Diencephalon (tissue), 1 donor: Measurements from ENCODE around the gene GCA. TPM values are rescaled to one million over a fixed set of nuclear protein-coding genes. Genes with fewer than 3 reads are reported as not detected.

Source experiments
- total RNA-seq: library from RNA; depleted of rRNA; stranded (reverse); fragments of >200 nt; gene quantifications from one replicate; pipeline ENCODE4 v1.2.3, GENCODE V29; 2014

GCA gene, protein sequence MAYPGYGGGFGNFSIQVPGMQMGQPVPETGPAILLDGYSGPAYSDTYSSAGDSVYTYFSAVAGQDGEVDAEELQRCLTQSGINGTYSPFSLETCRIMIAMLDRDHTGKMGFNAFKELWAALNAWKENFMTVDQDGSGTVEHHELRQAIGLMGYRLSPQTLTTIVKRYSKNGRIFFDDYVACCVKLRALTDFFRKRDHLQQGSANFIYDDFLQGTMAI
- 28.1 TPM for total RNA-seq

DNA sequence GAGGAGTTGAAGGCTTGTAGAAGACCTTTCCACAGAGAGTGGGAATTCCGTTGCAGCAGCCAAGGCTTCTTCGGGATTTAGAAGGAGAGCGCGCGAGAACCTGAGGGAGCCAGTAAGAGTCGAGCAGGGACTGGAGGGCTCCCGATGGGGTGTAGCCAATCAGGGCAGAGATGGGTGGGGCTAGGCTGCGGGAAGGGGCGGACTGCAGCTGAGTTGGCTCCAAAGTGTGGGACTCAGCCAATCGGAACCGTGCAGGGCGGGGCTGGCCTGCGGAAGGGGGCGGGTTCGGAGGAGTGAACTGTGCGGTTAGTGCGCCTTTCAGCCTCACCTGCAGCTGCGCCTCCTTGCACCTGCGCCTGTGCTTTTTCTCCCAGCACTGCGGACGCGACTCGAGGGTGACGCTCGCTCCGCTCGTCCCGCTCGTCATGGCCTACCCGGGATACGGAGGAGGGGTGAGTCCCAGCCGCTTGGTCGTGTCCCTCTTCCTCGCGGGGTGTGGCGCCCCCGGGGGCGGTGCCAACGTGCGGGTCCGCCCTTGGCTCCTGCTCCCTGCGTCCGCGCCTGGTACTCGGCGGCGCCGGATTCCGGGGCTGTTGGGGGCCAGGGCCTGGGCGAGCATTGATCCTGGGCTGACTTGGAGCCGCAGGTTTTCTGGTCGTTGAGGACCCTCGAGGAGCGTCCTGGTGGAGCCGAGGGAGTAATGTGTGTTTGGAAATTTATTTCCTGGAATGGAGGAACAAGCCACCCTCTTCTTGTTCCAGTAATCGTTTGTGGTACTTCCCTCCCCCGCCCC, at the start of gene GCA:
GCA (plus strand) TSS at position 309 of the 793 bp plus-strand sequence; CDS start at position 426, 117 bp downstream.

DNA sequence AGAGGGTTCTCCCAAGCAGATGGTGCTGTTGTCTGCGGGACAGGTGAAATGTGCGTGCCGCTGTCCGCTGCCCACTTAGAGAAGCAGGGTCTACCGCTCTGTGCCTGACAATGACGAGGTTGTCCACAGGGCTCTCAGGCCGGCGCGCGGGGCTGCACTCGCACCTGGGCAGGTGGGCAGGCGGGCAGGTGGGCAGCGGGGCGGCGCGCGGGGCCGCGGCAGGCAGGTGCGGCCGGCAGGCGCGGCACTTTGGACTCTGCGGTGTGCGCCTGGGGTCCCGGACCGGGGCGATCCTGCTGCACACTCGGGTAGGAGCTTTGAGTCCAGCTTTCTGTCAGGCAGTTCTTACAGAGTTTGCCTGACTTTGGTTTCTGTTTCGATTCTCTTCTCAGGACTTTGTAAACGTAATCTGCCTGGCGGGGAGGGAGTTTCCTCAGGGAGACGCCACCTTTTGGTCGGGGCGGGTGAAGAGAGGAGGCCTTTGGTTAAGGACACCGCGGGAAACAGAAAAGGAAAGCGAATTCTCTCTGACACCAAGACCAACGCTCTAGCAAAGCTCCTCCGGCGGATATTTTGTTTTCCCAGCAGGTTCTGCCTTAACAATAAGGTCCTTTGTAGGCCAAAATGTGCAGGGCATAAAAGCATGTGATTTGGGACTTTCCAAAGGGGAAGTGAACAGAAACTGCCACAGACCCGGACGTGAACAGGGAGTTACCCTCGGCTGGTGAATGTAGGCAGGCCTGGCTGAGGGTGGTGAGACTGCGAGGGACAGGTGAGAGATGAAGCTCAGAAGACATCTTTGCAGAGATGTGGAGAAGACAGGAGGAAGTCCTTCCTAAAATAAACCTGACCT, 25.4 kb upstream of the GCA start, which contains the start of gene IFIH1:
IFIH1 (minus strand) TSS at position 357 of the 853 bp plus-strand sequence. CDS start 377 bp downstream, outside the sequence.

Other genes starting within 250 kb of the GCA start
- not detected for gene GCG, start 191.9 kb upstream of the GCA start, total RNA-seq
- gene FAP, start 100.7 kb upstream of the GCA start, total RNA-seq = 2.3 TPM
- 4.8 TPM for gene IFIH1, start 25.4 kb upstream of the GCA start, total RNA-seq